ENCODE results near the gene VSTM2L. TPM values are rescaled to one million over a fixed set of nuclear protein-coding genes. Genes with fewer than 3 reads are reported as not detected.
"Not testable (repeated sequence)": the region's sequence is repeated elsewhere in the genome, so short reads cannot be mapped to it uniquely, and the experiment has no call there.

Gene VSTM2L
- total RNA-seq, 4 donors from 2014 or later, result 7.5 to 11.7 (median 10.1) TPM

GRCh38 chr20:37955511-37955910 lies 52.6 kb downstream of the VSTM2L start:
- 86% methylated on average over 6 of the region's 7 CpGs for WGBS
- no peak for DNase-seq (ENCODE audit: extremely low spot score)
- Histone ChIP-seq H3K36me3 (no peaks in the 10 kb centered on the region), H3K4me1 (no peaks in the 10 kb centered on the region), H3K4me3 (no peak overlapping the region), H3K27ac (replicated peaks in 1 of 4) (no peak overlapping the region), H3K27me3 (no peaks in the 10 kb centered on the region), H3K9me3 (no peaks in the 10 kb centered on the region)
- TF ChIP-seq EP300 (IDR thresholded peaks at IDR 0.05) (no peak), POLR2A (IDR thresholded peaks at IDR 0.05; ENCODE audit: low read depth) (no peak), CTCF (IDR thresholded peaks at IDR 0.05) (no peak), POLR2AphosphoS5 (IDR thresholded peaks at IDR 0.05) (no peak)
- intact Hi-C loops (cut with DNase I), result no loop called here

GRCh38 chr20:37956107-37956585 lies 53.2 kb downstream of the VSTM2L start:
- Histone ChIP-seq H3K9me3 (no peaks in the 10 kb centered on the region), H3K4me1 (no peaks in the 10 kb centered on the region), H3K27ac (replicated peaks in 1 of 4) (no peak overlapping the region), H3K4me3 (no peak overlapping the region), H3K27me3 (no peaks in the 10 kb centered on the region), H3K36me3 (no peaks in the 10 kb centered on the region)
- TF ChIP-seq POLR2AphosphoS5 (IDR thresholded peaks at IDR 0.05), result no peak
- no peak for TF ChIP-seq POLR2A (IDR thresholded peaks at IDR 0.05; ENCODE audit: low read depth)
- TF ChIP-seq CTCF (IDR thresholded peaks at IDR 0.05), result no peak
- no peak for TF ChIP-seq EP300 (IDR thresholded peaks at IDR 0.05)
- DNase-seq (ENCODE audit: extremely low spot score), result no peak
- intact Hi-C loops (cut with DNase I), result no loop called here
- 27% methylated on average over 3 of the region's 3 CpGs for WGBS

GRCh38 chr20:37958856-37959520 lies 56.1 kb downstream of the VSTM2L start:
- intact Hi-C loops (cut with DNase I), result no loop called here
- Histone ChIP-seq H3K27ac (replicated peaks in 1 of 4) (no peak overlapping the region), H3K4me3 (no peak overlapping the region), H3K36me3 (no peaks in the 10 kb centered on the region), H3K9me3 (peaks cover 0 to 4% (median 0%) of the 10 kb centered on the region in 4 donors), H3K4me1 (no peaks in the 10 kb centered on the region), H3K27me3 (no peaks in the 10 kb centered on the region)
- no peak for TF ChIP-seq EP300 (IDR thresholded peaks at IDR 0.05)
- TF ChIP-seq POLR2A (IDR thresholded peaks at IDR 0.05; ENCODE audit: low read depth), result no peak
- no peak for DNase-seq (ENCODE audit: extremely low spot score)
- 83% methylated on average over 2 of the region's 2 CpGs for WGBS

- Histone ChIP-seq H3K27ac (replicated peaks in 1 of 4) (no peak overlapping the region), H3K27me3 (no peaks in the 10 kb centered on the region), H3K4me3 (no peak overlapping the region), H3K9me3 (peaks cover 0 to 4% (median 0%) of the 10 kb centered on the region in 4 donors), H3K4me1 (no peaks in the 10 kb centered on the region), H3K36me3 (no peaks in the 10 kb centered on the region)
- intact Hi-C loops (cut with DNase I), result no loop called here
- WGBS, result 100% methylated on average over 1 of the region's 1 CpG
- no peak for TF ChIP-seq POLR2AphosphoS5 (IDR thresholded peaks at IDR 0.05)
- TF ChIP-seq POLR2A (IDR thresholded peaks at IDR 0.05; ENCODE audit: low read depth), result no peak
- TF ChIP-seq CTCF (IDR thresholded peaks at IDR 0.05), result no peak
- no peak for TF ChIP-seq EP300 (IDR thresholded peaks at IDR 0.05)
- no peak for DNase-seq (ENCODE audit: extremely low spot score)
These were observed 58.1 kb downstream of the VSTM2L start for GRCh38 chr20:37961066-37961465.

- H3K36me3 ChIP-seq; intact Hi-C loops (cut with DNase I); H3K9me3 ChIP-seq; DNase-seq (ENCODE audit: extremely low spot score); H3K4me1 ChIP-seq; H3K4me3 ChIP-seq; H3K27me3 ChIP-seq; H3K27ac ChIP-seq (replicated peaks in 1 of 4): not testable (repeated sequence)
- 92% methylated on average over 2 of the region's 2 CpGs for WGBS
These were observed 60.6 kb downstream of the VSTM2L start for GRCh38 chr20:37963483-37963882.
